GDM1 (cell line): Measurements from ENCODE around the gene MTCL1.

Experiments
- DNase-seq: peaks from one replicate; lab custom pipeline; 2025; lab: John Stamatoyannopoulos, UW

Gene MTCL1

DNA sequence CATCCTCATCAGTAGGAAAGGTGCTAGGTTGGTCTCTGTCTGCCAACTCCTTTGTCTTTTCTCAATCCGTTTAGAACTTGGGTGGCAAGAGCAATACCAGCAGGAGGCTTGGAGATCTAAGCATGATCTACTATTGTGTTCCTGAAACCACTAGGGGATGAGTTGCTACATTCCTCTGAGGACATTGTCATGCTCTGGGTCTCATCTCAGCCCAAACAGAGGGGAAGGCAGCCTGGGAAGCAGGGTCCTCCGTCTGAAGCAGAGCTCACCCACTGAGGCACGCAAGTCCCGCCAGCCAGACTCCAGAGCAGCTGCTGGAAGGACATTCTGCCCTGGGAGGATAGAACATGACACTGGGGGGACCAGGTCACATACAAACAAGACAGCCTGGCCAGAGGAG is 162.9 kb downstream of the MTCL1 start:
- DNase-seq, result no peak

DNA sequence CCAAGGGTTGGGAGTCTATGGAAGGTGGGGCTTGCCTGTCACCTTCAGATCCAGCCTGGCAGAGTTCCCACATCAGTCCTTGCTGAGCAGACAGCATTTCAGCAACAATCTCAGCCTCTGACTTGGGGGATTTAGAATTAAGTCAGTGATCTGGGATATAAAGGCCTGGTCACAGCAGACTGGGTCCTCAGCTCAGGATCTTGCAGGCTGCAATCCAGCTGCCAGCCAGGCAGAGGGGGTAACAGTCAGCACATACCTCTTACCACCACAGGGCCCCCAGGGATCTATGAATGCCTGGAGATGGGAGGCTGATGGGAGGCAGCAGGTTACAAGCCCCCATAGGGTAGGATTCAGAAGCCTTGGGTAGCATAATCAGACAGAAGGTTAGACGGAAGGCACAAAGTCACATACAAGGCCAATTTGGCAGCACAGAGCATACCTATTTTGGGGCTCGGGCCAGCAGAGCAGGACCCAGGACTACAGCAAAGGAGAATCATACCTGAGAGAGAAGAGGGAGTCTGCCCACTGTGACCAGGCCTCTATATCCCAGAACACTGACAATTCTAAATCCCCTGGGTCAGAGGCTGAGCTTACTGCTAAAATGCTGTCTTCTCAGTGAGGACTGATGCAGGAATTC is 163.5 kb downstream of the MTCL1 start:
- no peak for DNase-seq

DNA sequence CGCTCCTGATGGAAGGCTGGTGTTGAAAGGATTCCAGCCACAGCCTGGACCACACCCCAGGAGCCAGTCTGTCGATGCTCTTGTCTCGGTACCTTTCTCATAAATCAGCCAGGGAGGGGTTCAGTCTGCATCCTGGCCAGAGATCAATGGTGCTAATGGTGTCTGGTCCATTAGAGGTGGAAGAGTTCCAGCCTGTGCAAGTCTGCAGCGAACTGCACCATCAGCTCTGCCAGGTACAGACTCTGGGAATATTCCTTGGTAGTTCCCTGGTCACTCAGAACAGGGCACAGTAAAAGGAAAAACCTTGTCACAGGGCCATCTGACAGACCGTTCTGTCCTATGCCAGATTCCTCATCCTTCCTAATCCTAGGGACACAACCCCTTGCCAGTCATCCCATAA is 164.3 kb downstream of the MTCL1 start:
- DNase-seq, result no peak

GRCh38 chr18:8870528-8870927 is 165.2 kb downstream of the MTCL1 start:
- DNase-seq, result no peak

- no peak for DNase-seq
Measured at GRCh38 chr18:8871489-8871888, 166.1 kb downstream of the MTCL1 start.

DNA sequence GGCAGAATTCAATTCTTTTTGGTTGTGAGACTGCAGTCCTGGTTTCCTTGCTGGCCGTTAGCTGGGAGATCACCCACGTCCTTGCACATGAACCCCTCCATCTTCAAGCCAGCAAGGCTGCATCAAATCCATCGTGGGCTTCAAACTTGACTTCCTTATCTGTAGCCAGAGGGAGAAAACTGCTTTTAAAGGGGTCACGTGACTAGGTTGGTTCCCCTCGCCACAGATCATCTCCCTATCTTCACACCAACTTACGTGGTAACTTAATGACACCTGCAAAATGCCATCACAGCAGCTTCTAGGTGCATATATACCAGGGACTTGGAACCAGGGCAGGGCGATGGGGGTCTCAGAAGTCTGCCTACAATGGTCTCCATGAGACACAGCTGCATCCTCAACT is 169.5 kb downstream of the MTCL1 start:
- no peak for DNase-seq

DNA sequence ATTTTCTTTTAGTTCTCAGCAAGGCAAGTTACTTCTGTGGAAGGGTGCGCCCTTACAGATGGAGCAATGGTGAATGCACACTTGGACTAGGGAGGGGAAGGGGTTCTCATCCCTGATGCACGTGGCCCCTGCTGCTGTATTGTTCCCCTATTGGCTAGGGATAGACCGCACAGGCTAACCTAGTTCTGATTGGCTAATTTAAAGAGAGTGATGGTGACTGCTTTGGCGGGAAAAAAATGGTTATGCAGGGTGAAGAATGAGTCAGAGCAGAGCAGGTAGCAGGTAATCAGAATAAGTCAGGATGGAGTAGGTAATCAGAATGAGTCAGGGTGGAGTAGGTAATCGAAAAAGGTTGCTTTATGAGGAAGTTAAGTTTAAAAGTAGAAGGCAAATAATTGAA is 171.5 kb downstream of the MTCL1 start:
- no peak for DNase-seq

- no peak for DNase-seq
Measured at GRCh38 chr18:8881103-8881502, 175.7 kb downstream of the MTCL1 start.
